ENCODE results near the gene MIOS.
A peak's percentile ranks its signal among the peaks of the same experiment; 100 is the strongest.

MIOS gene

GRCh38 chr7:7584653-7585052 lies 18.0 kb downstream of the MIOS start:
- no peak for DNase-seq

- DNase-seq, result no peak
These were observed 18.7 kb downstream of the MIOS start for GRCh38 chr7:7585241-7585928.

GRCh38 chr7:7595451-7595850 lies 28.8 kb downstream of the MIOS start:
- peak; percentile 27 for DNase-seq

- no peak for DNase-seq
These were observed 29.5 kb downstream of the MIOS start for GRCh38 chr7:7596176-7596575.

GRCh38 chr7:7607010-7607409 lies 40.3 kb downstream of the MIOS start:
- no peak for DNase-seq

GRCh38 chr7:7609330-7609729 lies 42.6 kb downstream of the MIOS start:
- no peak for DNase-seq

- no peak for DNase-seq
These were observed 45.8 kb downstream of the MIOS start for GRCh38 chr7:7612519-7612918.

- DNase-seq, result no peak
These were observed 46.5 kb downstream of the MIOS start for GRCh38 chr7:7613210-7613609.

GRCh38 chr7:7614018-7614741 lies 47.5 kb downstream of the MIOS start:
- DNase-seq, result no peak

- DNase-seq, result no peak
These were observed 50.9 kb downstream of the MIOS start for GRCh38 chr7:7617550-7617949.

GRCh38 chr7:7618410-7618809 lies 51.7 kb downstream of the MIOS start:
- DNase-seq, result no peak

GRCh38 chr7:7620236-7620635 lies 53.6 kb downstream of the MIOS start:
- DNase-seq, result no peak

GRCh38 chr7:7620644-7621210 lies 54.0 kb downstream of the MIOS start:
- DNase-seq, result no peak

- DNase-seq, result no peak
These were observed 61.8 kb downstream of the MIOS start for GRCh38 chr7:7628476-7628875.

GRCh38 chr7:7630626-7631329 lies 64.1 kb downstream of the MIOS start:
- no peak for DNase-seq

GRCh38 chr7:7639421-7639820 lies 72.7 kb downstream of the MIOS start:
- no peak for DNase-seq

GRCh38 chr7:7639847-7640220 lies 73.2 kb downstream of the MIOS start:
- DNase-seq, result peak; percentile 1

GRCh38 chr7:7640221-7641128 lies 73.8 kb downstream of the MIOS start, which contains the start of gene UMAD1:
Gene UMAD1 (plus strand): TSS chr7:7640752. CDS start chr7:7673372, 32,620 bp downstream.
- peak; percentile 98 for DNase-seq

GRCh38 chr7:7641129-7641663 lies 74.5 kb downstream of the MIOS start:
- peak; percentile 1 for DNase-seq

- DNase-seq, result no peak
These were observed 75.4 kb downstream of the MIOS start for GRCh38 chr7:7642081-7642480.

- DNase-seq, result no peak
These were observed 80.9 kb downstream of the MIOS start for GRCh38 chr7:7647495-7648036.

All from fibroblast of skin of scalp (primary cell).